CD4-positive, CD25-positive, alpha-beta regulatory T cell (primary cell): ENCODE results near the gene ASB18. TPM values are rescaled to one million over a fixed set of nuclear protein-coding genes. Genes with fewer than 3 reads are reported as not detected.

ENCODE experiments used
- ATAC-seq, 2 donors: fragments of 150-1000 bp; cut with Tn5 transposase; one replicate each; pipeline ENCODE4 v1.10.0; 2021; ENCODE audit warnings: low read depth in 2 of 2, moderate number of reproducible peaks in 2 of 2, moderate library complexity in 1 of 2
- DNase-seq, 3 donors: peaks; one replicate each; pipeline versions ENCODE4 v3.0.0 to v3.0.0-alpha.2; 2012 to 2022; ENCODE audit warnings: mixed read lengths in 1 of 3
- H3K27ac ChIP-seq: one replicate; pipeline ENCODE4 v1.7.0; 2013; ENCODE audit warnings: mild to moderate bottlenecking, low read length; ENCODE audit not compliant: insufficient read depth, poor library complexity, severe bottlenecking
- H3K27me3 ChIP-seq: one replicate; pipeline ENCODE4 v1.7.0; 2013; ENCODE audit warnings: low read length; ENCODE audit not compliant: control insufficient read depth, insufficient read depth
- H3K36me3 ChIP-seq: one replicate; pipeline ENCODE4 v1.7.0; 2013; ENCODE audit warnings: mild to moderate bottlenecking, low read length, moderate library complexity; ENCODE audit not compliant: control insufficient read depth, insufficient read depth
- H3K4me1 ChIP-seq: 2 replicates; pipeline ENCODE4 v1.7.0; 2013; ENCODE audit warnings: mild to moderate bottlenecking, low read length; ENCODE audit not compliant: insufficient read depth, control insufficient read depth, poor library complexity, severe bottlenecking
- H3K4me3 ChIP-seq: one replicate; pipeline ENCODE4 v1.7.0; 2013; ENCODE audit warnings: low read depth, mild to moderate bottlenecking, low read length, moderate library complexity
- H3K9me3 ChIP-seq, 2 experiments: 1 replicate in 1 of 2; 2 replicates in 1 of 2; pipeline ENCODE4 v1.7.0; 2013; ENCODE audit warnings: low read length in 2 of 2, mild to moderate bottlenecking in 1 of 2, moderate library complexity in 1 of 2; ENCODE audit not compliant: control insufficient read depth in 2 of 2
- H3K27ac Mint-ChIP-seq, 3 donors: one replicate each; pipeline ENCODE4 v1.8.0; 2020 to 2022; ENCODE audit warnings: mild to moderate bottlenecking in 3 of 3, mixed read lengths in 3 of 3, moderate library complexity in 2 of 3
- H3K27me3 Mint-ChIP-seq: one replicate; pipeline ENCODE4 v1.8.0; 2022; ENCODE audit warnings: mild to moderate bottlenecking, mixed read lengths
- H3K36me3 Mint-ChIP-seq: one replicate; pipeline ENCODE4 v1.8.0; 2020; ENCODE audit warnings: mixed read lengths
- H3K4me1 Mint-ChIP-seq, 4 donors: one replicate each; pipeline ENCODE4 v1.8.0; 2020 to 2022; ENCODE audit warnings: mixed read lengths in 4 of 4, mild to moderate bottlenecking in 1 of 4
- H3K4me3 Mint-ChIP-seq, 4 donors: one replicate each; pipeline ENCODE4 v1.8.0; 2020 to 2022; ENCODE audit warnings: mild to moderate bottlenecking in 4 of 4, mixed read lengths in 4 of 4, moderate library complexity in 3 of 4
- H3K9me3 Mint-ChIP-seq, 7 donors: one replicate each; pipeline ENCODE4 v1.8.0; 2020 to 2022; ENCODE audit warnings: mixed read lengths in 7 of 7, mild to moderate bottlenecking in 3 of 7, moderate library complexity in 2 of 7
- polyA plus RNA-seq, 4 donors: library from polyadenylated mRNA; unstranded; fragments of 300-500 nt; fragmentation: Illumina TruSeq; gene quantifications; one replicate each; pipeline ENCODE4 v1.2.3, GENCODE V29; 2021
- total RNA-seq: library from RNA; stranded (reverse); gene quantifications from one replicate; pipeline ENCODE4 v1.2.3, GENCODE V29; 2022

The ASB18 gene
- total and polyA plus RNA-seq, 5 donors from 2014 or later: not detected

- Histone ChIP-seq H3K27me3 (peaks cover 8% of the 10 kb centered on the region), H3K36me3 (no peaks in the 10 kb centered on the region), H3K9me3 (no peaks in the 10 kb centered on the region), H3K4me3 (no peak overlapping the region), H3K27ac (no peak overlapping the region), H3K4me1 (no peaks in the 10 kb centered on the region)
- H3K36me3 Mint-ChIP-seq: no peaks in the 10 kb centered on the region
- H3K27ac Mint-ChIP-seq: no peak overlapping the region
- ATAC-seq: no peak
- H3K9me3 Mint-ChIP-seq: peaks cover 0 to 4% (median 0%) of the 10 kb centered on the region in 7 donors
- H3K4me3 Mint-ChIP-seq: no peak overlapping the region
- H3K27me3 Mint-ChIP-seq: peaks cover 44% of the 10 kb centered on the region
- DNase-seq: no peak
- H3K4me1 Mint-ChIP-seq: peaks cover 0 to 5% (median 2%) of the 10 kb centered on the region in 4 donors
Observed at GRCh38 chr2:236239276-236240065, 24.7 kb downstream of the ASB18 start.

- H3K9me3 Mint-ChIP-seq: peaks cover 0 to 4% (median 0%) of the 10 kb centered on the region in 7 donors
- H3K36me3 Mint-ChIP-seq: no peaks in the 10 kb centered on the region
- H3K4me3 Mint-ChIP-seq: no peak overlapping the region
- Histone ChIP-seq H3K36me3 (no peaks in the 10 kb centered on the region), H3K4me1 (no peaks in the 10 kb centered on the region), H3K27ac (no peak overlapping the region), H3K4me3 (no peak overlapping the region), H3K27me3 (peaks cover 8% of the 10 kb centered on the region), H3K9me3 (no peaks in the 10 kb centered on the region)
- DNase-seq (no peak), ATAC-seq (no peak)
- H3K27ac Mint-ChIP-seq: no peak overlapping the region
- peaks cover 0 to 5% (median 2%) of the 10 kb centered on the region in 4 donors for H3K4me1 Mint-ChIP-seq
- peaks cover 47% of the 10 kb centered on the region for H3K27me3 Mint-ChIP-seq
Observed at GRCh38 chr2:236238751-236239150, 25.5 kb downstream of the ASB18 start.

- no peaks in the 10 kb centered on the region for H3K36me3 Mint-ChIP-seq
- peaks cover 0 to 6% (median 0%) of the 10 kb centered on the region in 7 donors for H3K9me3 Mint-ChIP-seq
- Histone ChIP-seq H3K4me3 (no peak overlapping the region), H3K4me1 (no peaks in the 10 kb centered on the region), H3K27me3 (peaks cover 8% of the 10 kb centered on the region), H3K36me3 (no peaks in the 10 kb centered on the region), H3K27ac (no peak overlapping the region), H3K9me3 (peaks cover 0 to 3% of the 10 kb centered on the region in 2 experiments)
- no peak overlapping the region for H3K4me3 Mint-ChIP-seq
- H3K27ac Mint-ChIP-seq: no peak overlapping the region
- ATAC-seq (no peak), DNase-seq (no peak)
- H3K4me1 Mint-ChIP-seq: peaks cover 0 to 5% (median 2%) of the 10 kb centered on the region in 4 donors
- peaks cover 47% of the 10 kb centered on the region for H3K27me3 Mint-ChIP-seq
Observed at GRCh38 chr2:236237468-236238190, 26.6 kb downstream of the ASB18 start.

GRCh38 chr2:236236559-236237452, 27.4 kb downstream of the ASB18 start:
- Histone ChIP-seq H3K9me3 (peaks cover 0 to 9% of the 10 kb centered on the region in 2 experiments), H3K4me1 (no peaks in the 10 kb centered on the region), H3K27me3 (peaks cover 8% of the 10 kb centered on the region), H3K27ac (no peak overlapping the region), H3K4me3 (no peak overlapping the region), H3K36me3 (no peaks in the 10 kb centered on the region)
- no peak for DNase-seq
- no peaks in the 10 kb centered on the region for H3K36me3 Mint-ChIP-seq
- no peak overlapping the region for H3K27ac Mint-ChIP-seq
- H3K27me3 Mint-ChIP-seq: peaks cover 53% of the 10 kb centered on the region
- H3K4me3 Mint-ChIP-seq: no peak overlapping the region
- peaks cover 0 to 5% (median 2%) of the 10 kb centered on the region in 4 donors for H3K4me1 Mint-ChIP-seq
- no peak for ATAC-seq
- H3K9me3 Mint-ChIP-seq: peaks cover 0 to 12% (median 0%) of the 10 kb centered on the region in 7 donors

- Mint-ChIP-seq H3K27ac (no peak overlapping the region), H3K4me1 (no peaks in the 10 kb centered on the region), H3K9me3 (peaks cover 3 to 45% (median 10%) of the 10 kb centered on the region in 7 donors), H3K4me3 (no peak overlapping the region), H3K27me3 (peaks cover 39% of the 10 kb centered on the region), H3K36me3 (no peaks in the 10 kb centered on the region)
- Histone ChIP-seq H3K27me3 (peaks cover 2% of the 10 kb centered on the region), H3K9me3 (peaks cover 16 to 19% of the 10 kb centered on the region in 2 experiments), H3K4me1 (no peaks in the 10 kb centered on the region), H3K27ac (no peak overlapping the region), H3K36me3 (no peaks in the 10 kb centered on the region), H3K4me3 (no peak overlapping the region)
- ATAC-seq: no peak
- DNase-seq: no peak
Observed at GRCh38 chr2:236229186-236229585, 35.0 kb downstream of the ASB18 start.

- Mint-ChIP-seq H3K4me1 (no peaks in the 10 kb centered on the region), H3K27ac (no peak overlapping the region), H3K4me3 (no peak overlapping the region), H3K36me3 (no peaks in the 10 kb centered on the region), H3K27me3 (peaks cover 21% of the 10 kb centered on the region), H3K9me3 (peaks cover 0 to 22% (median 10%) of the 10 kb centered on the region in 7 donors)
- no peak overlapping the region for H3K4me3 ChIP-seq
- ATAC-seq (no peak), DNase-seq (no peak)
- no peak overlapping the region for H3K27ac ChIP-seq
- H3K27me3 ChIP-seq: no peaks in the 10 kb centered on the region
- no peaks in the 10 kb centered on the region for H3K36me3 ChIP-seq
- H3K4me1 ChIP-seq: no peaks in the 10 kb centered on the region
- peaks cover 2 to 16% of the 10 kb centered on the region in 2 experiments for H3K9me3 ChIP-seq
Observed at GRCh38 chr2:236223675-236224074, 40.5 kb downstream of the ASB18 start.

GRCh38 chr2:236221798-236222197, 42.4 kb downstream of the ASB18 start:
- no peaks in the 10 kb centered on the region for H3K27me3 ChIP-seq
- no peak for DNase-seq
- H3K4me1 Mint-ChIP-seq: no peaks in the 10 kb centered on the region
- no peak overlapping the region for H3K4me3 ChIP-seq
- no peak for ATAC-seq
- H3K27ac ChIP-seq: no peak overlapping the region
- peaks cover 10% of the 10 kb centered on the region for H3K27me3 Mint-ChIP-seq
- peaks cover 0 to 19% (median 4%) of the 10 kb centered on the region in 7 donors for H3K9me3 Mint-ChIP-seq
- no peaks in the 10 kb centered on the region for H3K4me1 ChIP-seq
- H3K36me3 Mint-ChIP-seq: no peaks in the 10 kb centered on the region
- no peak overlapping the region for H3K27ac Mint-ChIP-seq
- H3K4me3 Mint-ChIP-seq: no peak overlapping the region
- H3K36me3 ChIP-seq: no peaks in the 10 kb centered on the region
- H3K9me3 ChIP-seq: peaks cover 2 to 7% of the 10 kb centered on the region in 2 experiments
